ENCODE data around the gene CYP17A1. TPM values are rescaled to one million over a fixed set of nuclear protein-coding genes. Genes with fewer than 3 reads are reported as not detected.

Gene CYP17A1
- total RNA-seq, 6 donors from 2014 or later: 1.2 to 6.3 (median 2.1) TPM; not detected in 1

GRCh38 chr10:102808380-102808779 lies 28.8 kb downstream of the CYP17A1 start:
- H3K36me3 ChIP-seq: peaks cover 8 to 50% (median 34%) of the 10 kb centered on the region in 4 donors
- H3K9me3 ChIP-seq: no peaks in the 10 kb centered on the region
- ATAC-seq (ENCODE audit: low FRiP score in 2 of 2) (no peak), DNase-seq (no peak)
- H3K27me3 ChIP-seq: no peaks in the 10 kb centered on the region
- no peak overlapping the region for H3K27ac ChIP-seq
- H3K4me1 ChIP-seq: peaks cover 6 to 24% (median 23%) of the 10 kb centered on the region in 4 donors
- TF ChIP-seq POLR2A (IDR thresholded peaks at IDR 0.05) (no peak), POLR2AphosphoS5 (IDR thresholded peaks at IDR 0.05) (no peak), CTCF (IDR thresholded peaks at IDR 0.05) (no peak), EP300 (IDR thresholded peaks at IDR 0.05) (no peak)
- 91 to 92% methylated on average over 4 of the region's 4 CpGs for WGBS, 2 donors
- no peak overlapping the region for H3K4me3 ChIP-seq

GRCh38 chr10:102804382-102805055 lies 32.7 kb downstream of the CYP17A1 start:
- Histone ChIP-seq H3K4me3 (no peak overlapping the region), H3K36me3 (peaks cover 0 to 17% (median 4%) of the 10 kb centered on the region in 4 donors), H3K27ac (peak overlapping the region in 1 of 4 donors; percentile 62), H3K9me3 (no peaks in the 10 kb centered on the region), H3K27me3 (no peaks in the 10 kb centered on the region), H3K4me1 (peaks cover 40 to 42% (median 41%) of the 10 kb centered on the region in 4 donors)
- TF ChIP-seq EP300 (IDR thresholded peaks at IDR 0.05) (no peak), POLR2A (IDR thresholded peaks at IDR 0.05) (no peak), POLR2AphosphoS5 (IDR thresholded peaks at IDR 0.05) (no peak), CTCF (IDR thresholded peaks at IDR 0.05) (no peak)
- ATAC-seq (ENCODE audit: low FRiP score in 2 of 2): no peak
- no peak for DNase-seq
- 84 to 87% methylated on average over 2 of the region's 2 CpGs for WGBS, 2 donors

- peak overlapping the region; percentile 61 to 74 (median 68) for H3K27ac ChIP-seq
- TF ChIP-seq POLR2AphosphoS5 (IDR thresholded peaks at IDR 0.05) (peak; percentile 62 to 63), CTCF (IDR thresholded peaks at IDR 0.05) (no peak), POLR2A (IDR thresholded peaks at IDR 0.05) (peak in 1 of 4 donors; percentile 44), EP300 (IDR thresholded peaks at IDR 0.05) (peak in 2 of 4 donors; percentile 17 to 82)
- ATAC-seq (ENCODE audit: low FRiP score in 2 of 2) (peak; percentile 79 to 80), DNase-seq (peak in 1 of 2 donors; percentile 73)
- peaks cover 42 to 45% (median 43%) of the 10 kb centered on the region in 4 donors for H3K4me1 ChIP-seq
- no peak overlapping the region for H3K4me3 ChIP-seq
- no peaks in the 10 kb centered on the region for H3K27me3 ChIP-seq
- peaks cover 3 to 32% (median 17%) of the 10 kb centered on the region in 4 donors for H3K36me3 ChIP-seq
- WGBS, 2 donors: 47 to 48% methylated on average over 6 of the region's 6 CpGs
- H3K9me3 ChIP-seq: no peaks in the 10 kb centered on the region
These were observed 34.2 kb downstream of the CYP17A1 start for GRCh38 chr10:102802920-102803534.

GRCh38 chr10:102801978-102802377 lies 35.2 kb downstream of the CYP17A1 start:
- TF ChIP-seq POLR2A (IDR thresholded peaks at IDR 0.05): no peak
- TF ChIP-seq POLR2AphosphoS5 (IDR thresholded peaks at IDR 0.05): no peak
- TF ChIP-seq CTCF (IDR thresholded peaks at IDR 0.05): no peak
- no peak for TF ChIP-seq EP300 (IDR thresholded peaks at IDR 0.05)
- peaks cover 46 to 55% (median 50%) of the 10 kb centered on the region in 4 donors for H3K4me1 ChIP-seq
- no peaks in the 10 kb centered on the region for H3K27me3 ChIP-seq
- peak overlapping the region; percentile 61 to 74 (median 68) for H3K27ac ChIP-seq
- DNase-seq: no peak
- no peak overlapping the region for H3K4me3 ChIP-seq
- ATAC-seq (ENCODE audit: low FRiP score in 2 of 2): no peak
- no peaks in the 10 kb centered on the region for H3K9me3 ChIP-seq
- 35 to 61% methylated on average over 3 of the region's 3 CpGs for WGBS, 2 donors
- peaks cover 3 to 37% (median 18%) of the 10 kb centered on the region in 4 donors for H3K36me3 ChIP-seq
